NB4 (cell line): ENCODE results near the gene AGFG2.

Source experiments
- DNase-seq: peaks from one replicate; pipeline ENCODE4 v3.0.0; 2010; ENCODE audit warnings: low read depth
- H3K4me3 ChIP-seq: one replicate; pipeline ENCODE4 v1.5.1; 2011; ENCODE audit warnings: mild to moderate bottlenecking, low read depth, low read length, moderate library complexity
- CTCF ChIP-seq: IDR thresholded peaks from one replicate; pipeline ENCODE4 v1.5.1; 2012; ENCODE audit warnings: low read depth, low read length
- MAX ChIP-seq: IDR thresholded peaks from 2 replicates; pipeline ENCODE4 v1.6.1; 2011; ENCODE audit warnings: low read depth, low read length
- MYC ChIP-seq: IDR thresholded peaks from 2 replicates; pipeline ENCODE4 v1.6.1; 2011; ENCODE audit warnings: low read depth, low read length
- POLR2A ChIP-seq: IDR thresholded peaks from 2 replicates; pipeline ENCODE4 v1.6.1; 2011; ENCODE audit warnings: mild to moderate bottlenecking; ENCODE audit not compliant: insufficient read length; ENCODE audit errors: extremely low read depth

AGFG2 gene

GRCh38 chr7:100600730-100601038 lies 61.7 kb downstream of the AGFG2 start:
- DNase-seq: no peak
- TF ChIP-seq MAX (no peak), MYC (no peak)
- H3K4me3 ChIP-seq: no peak overlapping the region

GRCh38 chr7:100602889-100603725 lies 64.1 kb downstream of the AGFG2 start:
- TF ChIP-seq MYC (no peak), CTCF (no peak), POLR2A (no peak), MAX (no peak)
- no peak for DNase-seq
- no peak overlapping the region for H3K4me3 ChIP-seq

GRCh38 chr7:100603726-100604027 lies 64.7 kb downstream of the AGFG2 start:
- no peak overlapping the region for H3K4me3 ChIP-seq
- DNase-seq: peak; percentile 53
- TF ChIP-seq POLR2A (no peak), CTCF (no peak), MAX (no peak), MYC (no peak)

- peak overlapping the region; percentile 56 for H3K4me3 ChIP-seq
- peak; percentile 94 for DNase-seq
- TF ChIP-seq CTCF: peak; percentile 52
- peak; percentile 21 for TF ChIP-seq MAX
- TF ChIP-seq POLR2A: no peak
- peak; percentile 71 for TF ChIP-seq MYC
Measured at GRCh38 chr7:100604028-100604975, 65.3 kb downstream of the AGFG2 start.

- DNase-seq: peak; percentile 75
- peak; percentile 54 for TF ChIP-seq POLR2A
- TF ChIP-seq MAX: peak; percentile 30
- TF ChIP-seq MYC: no peak; the same call in 1 of the 2 replicates
- peak overlapping the region; percentile 56 for H3K4me3 ChIP-seq
Measured at GRCh38 chr7:100604976-100605911, 66.2 kb downstream of the AGFG2 start.

GRCh38 chr7:100606313-100606712 lies 67.3 kb downstream of the AGFG2 start:
- TF ChIP-seq MYC (no peak), MAX (no peak), POLR2A (no peak), CTCF (no peak)
- H3K4me3 ChIP-seq: no peak overlapping the region
- no peak for DNase-seq
